GM15510 (cell line): ENCODE data around the gene CELF2.

Source experiments
- POLR2A ChIP-seq: IDR thresholded peaks from 3 replicates; pipeline ENCODE4 v1.6.1; 2011; ENCODE audit warnings: borderline replicate concordance; ENCODE audit not compliant: insufficient read length; ENCODE audit errors: extremely low read depth

The CELF2 gene

GRCh38 chr10:11240641-11241040 is 223.0 kb downstream of the CELF2 start:
- TF ChIP-seq POLR2A: no peak

- TF ChIP-seq POLR2A: peak; percentile 35
These were observed 225.0 kb downstream of the CELF2 start for GRCh38 chr10:11242443-11243387.

DNA sequence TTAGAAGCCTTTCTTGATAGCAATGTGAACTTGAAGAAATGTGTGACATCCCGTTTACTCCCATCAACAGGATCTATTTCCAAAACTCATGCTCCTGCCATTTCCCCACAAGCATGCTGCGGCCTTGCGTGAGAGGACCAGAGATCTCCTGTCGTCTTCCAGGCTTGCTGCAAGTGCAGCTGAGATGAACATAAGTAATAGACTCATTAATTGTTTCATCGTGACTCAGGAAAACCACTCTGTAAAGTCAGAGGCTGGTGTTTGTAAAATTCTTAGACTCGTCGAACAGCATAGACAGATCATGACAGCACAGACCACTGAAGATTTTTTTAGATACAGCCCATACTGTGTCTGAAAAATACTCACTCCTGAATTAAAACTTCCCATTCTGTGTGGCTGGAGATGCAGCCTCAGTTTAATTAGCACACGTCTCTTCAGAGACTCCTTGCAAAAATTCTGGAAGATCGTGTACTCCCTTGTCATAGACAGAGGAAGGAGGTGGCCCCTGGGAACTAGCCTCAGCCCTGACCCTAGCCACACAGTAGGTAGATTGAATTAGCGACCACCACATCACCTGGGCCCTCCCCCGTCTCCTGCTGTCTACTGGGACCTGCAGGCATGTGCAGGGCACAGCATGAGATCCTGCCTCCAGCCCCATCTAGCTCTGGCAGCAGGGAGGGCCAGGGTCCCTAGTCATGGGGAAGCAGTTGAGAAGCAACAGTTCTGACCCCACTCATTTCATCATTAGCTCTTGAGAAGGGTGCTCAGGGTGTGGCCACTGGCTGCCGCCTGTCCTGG is 226.0 kb downstream of the CELF2 start:
- no peak for TF ChIP-seq POLR2A

- no peak for TF ChIP-seq POLR2A
These were observed 227.4 kb downstream of the CELF2 start for GRCh38 chr10:11245095-11245479.

- TF ChIP-seq POLR2A: no peak
These were observed 227.8 kb downstream of the CELF2 start for GRCh38 chr10:11245510-11245909.

DNA sequence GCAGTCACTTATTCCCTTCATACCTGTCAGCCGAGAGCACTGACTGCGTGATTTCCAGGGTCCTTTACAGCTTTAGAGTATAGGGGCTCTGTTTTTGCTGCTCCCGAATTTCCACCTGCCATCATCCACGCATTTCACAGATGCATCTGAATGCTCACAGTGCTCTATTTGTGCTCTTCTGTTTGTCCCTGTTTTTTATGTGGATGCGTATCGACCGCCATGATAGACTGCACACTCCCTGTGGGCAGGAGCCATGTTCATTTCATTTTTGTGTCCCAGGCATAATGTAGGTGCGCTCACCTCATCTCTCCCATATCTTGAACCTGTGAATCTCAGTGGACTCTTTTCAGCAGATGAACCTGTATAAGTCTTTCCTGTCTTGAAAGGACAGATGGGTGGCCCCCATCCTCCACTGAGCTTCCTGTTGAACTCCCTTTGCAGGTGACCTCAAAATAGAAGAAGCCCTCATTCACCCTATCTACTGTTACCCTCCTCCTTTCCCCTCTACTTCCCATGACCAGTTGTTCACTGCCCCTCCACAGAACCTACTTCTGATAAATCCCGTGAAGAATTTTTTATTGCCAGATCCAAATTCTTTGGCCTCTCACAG is 228.4 kb downstream of the CELF2 start:
- no peak for TF ChIP-seq POLR2A

- TF ChIP-seq POLR2A: no peak
These were observed 229.2 kb downstream of the CELF2 start for GRCh38 chr10:11246752-11247467.

DNA sequence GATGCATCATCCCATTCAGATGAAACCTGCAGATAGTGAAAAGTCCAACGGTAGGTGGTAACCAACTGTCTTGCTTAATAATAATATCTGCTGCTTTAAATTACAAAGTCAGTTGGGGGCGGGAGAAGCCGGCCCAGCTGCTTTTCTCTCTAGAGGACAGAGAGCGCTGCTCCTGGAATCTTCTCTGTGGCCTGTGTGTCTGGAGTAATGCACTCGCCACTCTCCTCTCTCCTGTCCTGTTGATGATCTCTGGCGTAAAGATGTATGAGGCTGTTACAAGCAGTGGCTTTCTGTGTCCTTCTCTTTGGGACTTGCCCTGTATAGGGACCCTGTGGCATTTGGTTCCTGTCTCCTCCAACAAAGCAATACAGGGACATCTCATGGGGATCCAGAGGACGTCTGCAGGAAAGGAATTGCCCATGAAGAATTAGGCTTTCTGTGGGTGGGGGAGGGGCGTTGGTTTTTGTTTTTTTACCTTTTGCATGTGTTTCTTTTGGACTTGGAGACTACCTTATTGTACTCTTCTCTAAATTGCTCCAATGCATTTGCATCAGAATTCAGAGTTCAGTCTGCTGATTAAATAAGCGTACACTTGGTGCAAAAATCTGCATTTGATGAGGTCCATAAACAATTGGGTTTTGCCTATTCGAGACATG is 231.6 kb downstream of the CELF2 start:
- TF ChIP-seq POLR2A: no peak

DNA sequence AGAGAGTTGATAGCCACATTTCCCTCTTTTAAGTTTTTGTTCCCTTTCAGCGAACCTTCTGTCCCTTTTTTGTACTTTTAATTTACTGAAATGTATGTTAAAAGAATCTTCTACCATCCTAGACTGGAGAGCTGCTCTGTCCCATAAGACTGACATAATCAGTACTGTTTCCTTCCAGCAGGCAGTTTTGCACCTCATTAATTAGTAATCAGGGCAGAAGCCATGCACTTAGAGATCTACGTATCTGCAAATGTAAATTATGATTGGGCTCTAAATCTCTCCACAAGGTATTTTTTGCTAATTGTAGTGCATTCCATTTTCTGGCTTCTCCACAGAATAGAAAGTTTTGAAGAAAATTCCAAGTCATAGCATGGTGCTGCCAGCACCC is 232.1 kb downstream of the CELF2 start:
- no peak for TF ChIP-seq POLR2A

GRCh38 chr10:11250304-11250703 is 232.6 kb downstream of the CELF2 start:
- TF ChIP-seq POLR2A: no peak

DNA sequence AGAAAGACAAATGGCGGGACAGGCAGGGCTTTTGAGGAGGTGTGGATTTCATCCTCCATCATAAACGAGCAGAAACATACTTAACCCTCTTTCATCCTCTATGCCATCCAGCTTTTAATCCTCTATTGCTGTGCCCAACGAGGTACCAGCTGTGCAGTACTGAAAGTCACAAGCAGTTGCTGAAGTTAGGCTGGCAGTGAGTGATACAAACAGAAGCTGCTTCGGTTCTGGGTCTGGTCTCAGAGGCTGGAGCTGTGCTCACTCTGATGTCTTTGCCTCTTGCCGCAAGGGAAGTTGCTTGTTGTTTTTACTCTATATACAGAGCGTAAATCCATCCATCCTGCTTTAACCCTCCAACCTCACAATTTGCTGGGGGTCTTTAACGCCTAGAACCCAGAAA is 235.2 kb downstream of the CELF2 start:
- no peak for TF ChIP-seq POLR2A

DNA sequence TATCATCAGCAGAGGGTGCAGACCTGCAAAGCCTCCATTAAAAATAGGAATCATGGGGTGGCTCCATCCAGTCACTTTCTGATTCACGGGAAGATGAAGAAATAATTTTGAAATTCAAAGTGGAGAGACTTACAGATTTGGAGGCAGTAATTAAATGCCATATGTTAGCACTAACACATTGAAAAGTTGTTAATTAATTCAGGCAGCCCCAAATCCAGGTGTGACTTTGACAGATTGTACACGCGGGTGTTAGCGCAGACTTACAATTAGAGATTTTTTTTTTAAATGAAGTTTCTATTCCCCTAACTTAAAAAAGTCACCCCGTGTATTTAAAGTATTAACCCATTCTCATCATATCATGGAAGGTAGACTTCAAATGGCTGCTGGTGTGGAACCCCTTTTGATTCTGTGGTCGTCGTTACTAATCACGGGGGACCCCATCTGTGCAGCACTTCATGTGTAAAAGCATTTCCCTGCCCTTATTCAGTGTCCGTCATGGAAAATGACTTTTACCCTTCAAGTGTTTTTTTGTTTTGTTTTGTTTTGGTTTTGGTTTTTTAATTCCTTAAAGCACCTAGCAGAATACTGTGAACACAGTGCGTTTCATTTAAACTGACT is 235.8 kb downstream of the CELF2 start:
- TF ChIP-seq POLR2A: no peak

DNA sequence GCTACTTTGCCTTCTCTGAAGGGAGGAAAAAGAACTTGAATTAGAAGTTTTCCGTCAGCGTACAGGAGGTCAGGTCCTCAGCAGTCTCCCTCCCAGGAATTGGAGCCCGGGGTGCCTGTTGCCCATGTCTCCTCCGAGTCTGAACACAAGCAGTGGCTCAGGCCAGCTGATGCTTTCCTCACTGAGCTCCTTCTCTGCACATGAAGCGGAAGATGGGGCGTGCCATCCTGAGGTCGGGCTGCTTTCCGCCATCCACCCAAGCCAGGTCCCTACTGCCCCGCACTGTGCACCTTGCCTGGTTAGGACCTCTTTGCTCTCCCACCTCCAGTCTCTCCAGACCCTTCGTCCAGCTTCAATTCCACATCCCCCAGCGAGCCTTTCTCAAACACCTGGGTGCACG is 237.5 kb downstream of the CELF2 start:
- no peak for TF ChIP-seq POLR2A
